Central memory CD8-positive, alpha-beta T cell (primary cell): ENCODE measurements around the gene AGMO.

Source experiments
- ATAC-seq: fragments of 150-1000 bp; cut with Tn5 transposase; replicated peaks from 2 replicates; pipeline ENCODE4 v1.10.0; 2022; ENCODE audit warnings: mild to moderate bottlenecking, moderate FRiP score, moderate number of reproducible peaks; ENCODE audit not compliant: poor library complexity, severe bottlenecking; ENCODE audit errors: extremely low read depth
- DNase-seq, 2 donors: peaks; one replicate each; pipeline ENCODE4 v3.0.0; 2021; ENCODE audit warnings: low spot score in 2 of 2
- H3K27ac Mint-ChIP-seq: one replicate; pipeline ENCODE4 v1.8.0; 2022; ENCODE audit warnings: low read depth, mild to moderate bottlenecking, moderate library complexity, mixed read lengths
- H3K27me3 Mint-ChIP-seq: one replicate; pipeline ENCODE4 v1.8.0; 2022; ENCODE audit warnings: mixed read lengths
- H3K36me3 Mint-ChIP-seq: one replicate; pipeline ENCODE4 v1.8.0; 2022; ENCODE audit warnings: mild to moderate bottlenecking, moderate library complexity, mixed read lengths; ENCODE audit not compliant: insufficient read depth
- H3K4me1 Mint-ChIP-seq: one replicate; pipeline ENCODE4 v1.8.0; 2022; ENCODE audit warnings: mixed read lengths
- H3K4me3 Mint-ChIP-seq: one replicate; pipeline ENCODE4 v1.8.0; 2022; ENCODE audit warnings: mild to moderate bottlenecking, moderate library complexity, mixed read lengths
- H3K9me3 Mint-ChIP-seq: one replicate; pipeline ENCODE4 v1.8.0; 2022; ENCODE audit warnings: mixed read lengths

AGMO gene

GRCh38 chr7:15419596-15419995, 142.2 kb downstream of the AGMO start:
- H3K27me3 Mint-ChIP-seq, result no peaks in the 10 kb centered on the region
- H3K4me1 Mint-ChIP-seq, result no peaks in the 10 kb centered on the region
- H3K36me3 Mint-ChIP-seq, result no peaks in the 10 kb centered on the region
- peaks cover 22% of the 10 kb centered on the region for H3K9me3 Mint-ChIP-seq
- DNase-seq (no peak), ATAC-seq (no peak)
- H3K4me3 Mint-ChIP-seq, result no peak overlapping the region
- H3K27ac Mint-ChIP-seq, result no peak overlapping the region

GRCh38 chr7:15418264-15418663, 143.6 kb downstream of the AGMO start:
- no peaks in the 10 kb centered on the region for H3K36me3 Mint-ChIP-seq
- H3K4me3 Mint-ChIP-seq, result no peak overlapping the region
- ATAC-seq (no peak), DNase-seq (no peak)
- H3K9me3 Mint-ChIP-seq, result peaks cover 22% of the 10 kb centered on the region
- no peak overlapping the region for H3K27ac Mint-ChIP-seq
- H3K4me1 Mint-ChIP-seq, result no peaks in the 10 kb centered on the region
- H3K27me3 Mint-ChIP-seq, result no peaks in the 10 kb centered on the region

GRCh38 chr7:15417341-15417988, 144.3 kb downstream of the AGMO start:
- H3K36me3 Mint-ChIP-seq, result no peaks in the 10 kb centered on the region
- DNase-seq (no peak), ATAC-seq (no peak)
- H3K4me1 Mint-ChIP-seq, result no peaks in the 10 kb centered on the region
- H3K27ac Mint-ChIP-seq, result no peak overlapping the region
- H3K4me3 Mint-ChIP-seq, result no peak overlapping the region
- peaks cover 19% of the 10 kb centered on the region for H3K9me3 Mint-ChIP-seq
- H3K27me3 Mint-ChIP-seq, result no peaks in the 10 kb centered on the region

GRCh38 chr7:15411019-15411418, 150.8 kb downstream of the AGMO start:
- ATAC-seq (no peak), DNase-seq (no peak)
- no peaks in the 10 kb centered on the region for H3K36me3 Mint-ChIP-seq
- H3K4me1 Mint-ChIP-seq, result no peaks in the 10 kb centered on the region
- peaks cover 15% of the 10 kb centered on the region for H3K9me3 Mint-ChIP-seq
- H3K27ac Mint-ChIP-seq, result no peak overlapping the region
- no peaks in the 10 kb centered on the region for H3K27me3 Mint-ChIP-seq
- no peak overlapping the region for H3K4me3 Mint-ChIP-seq

GRCh38 chr7:15407910-15408309, 153.9 kb downstream of the AGMO start:
- ATAC-seq (no peak), DNase-seq (no peak)
- Mint-ChIP-seq H3K27me3 (no peaks in the 10 kb centered on the region), H3K4me3 (no peak overlapping the region), H3K27ac (no peak overlapping the region), H3K4me1 (no peaks in the 10 kb centered on the region), H3K36me3 (no peaks in the 10 kb centered on the region), H3K9me3 (peaks cover 20% of the 10 kb centered on the region)

GRCh38 chr7:15403751-15404150, 158.1 kb downstream of the AGMO start:
- H3K4me3 Mint-ChIP-seq, result no peak overlapping the region
- H3K27me3 Mint-ChIP-seq, result no peaks in the 10 kb centered on the region
- H3K36me3 Mint-ChIP-seq, result no peaks in the 10 kb centered on the region
- no peaks in the 10 kb centered on the region for H3K4me1 Mint-ChIP-seq
- DNase-seq (no peak), ATAC-seq (no peak)
- no peak overlapping the region for H3K27ac Mint-ChIP-seq
- H3K9me3 Mint-ChIP-seq, result peaks cover 23% of the 10 kb centered on the region

- Mint-ChIP-seq H3K4me3 (no peak overlapping the region), H3K27me3 (no peaks in the 10 kb centered on the region), H3K27ac (no peak overlapping the region), H3K36me3 (no peaks in the 10 kb centered on the region), H3K4me1 (no peaks in the 10 kb centered on the region), H3K9me3 (peaks cover 19% of the 10 kb centered on the region)
- ATAC-seq, result no peak
- DNase-seq, result no peak
These were observed 158.5 kb downstream of the AGMO start for GRCh38 chr7:15403315-15403714.

- Mint-ChIP-seq H3K27me3 (no peaks in the 10 kb centered on the region), H3K36me3 (no peaks in the 10 kb centered on the region), H3K9me3 (peaks cover 15% of the 10 kb centered on the region), H3K4me1 (no peaks in the 10 kb centered on the region), H3K4me3 (no peak overlapping the region), H3K27ac (no peak overlapping the region)
- ATAC-seq, result no peak
- DNase-seq, result no peak
These were observed 159.2 kb downstream of the AGMO start for GRCh38 chr7:15402436-15403136.

- Mint-ChIP-seq H3K27ac (no peak overlapping the region), H3K27me3 (no peaks in the 10 kb centered on the region), H3K36me3 (no peaks in the 10 kb centered on the region), H3K4me1 (no peaks in the 10 kb centered on the region), H3K4me3 (no peak overlapping the region), H3K9me3 (peaks cover 18% of the 10 kb centered on the region)
- no peak for DNase-seq
- ATAC-seq, result no peak
These were observed 161.4 kb downstream of the AGMO start for GRCh38 chr7:15400440-15400839.

GRCh38 chr7:15399441-15399840, 162.4 kb downstream of the AGMO start:
- ATAC-seq, result no peak
- H3K27me3 Mint-ChIP-seq, result no peaks in the 10 kb centered on the region
- no peak overlapping the region for H3K27ac Mint-ChIP-seq
- H3K4me3 Mint-ChIP-seq, result no peak overlapping the region
- H3K4me1 Mint-ChIP-seq, result no peaks in the 10 kb centered on the region
- peaks cover 19% of the 10 kb centered on the region for H3K9me3 Mint-ChIP-seq
- H3K36me3 Mint-ChIP-seq, result no peaks in the 10 kb centered on the region
- DNase-seq, result no peak

GRCh38 chr7:15397922-15398760, 163.7 kb downstream of the AGMO start:
- no peak overlapping the region for H3K27ac Mint-ChIP-seq
- H3K4me3 Mint-ChIP-seq, result no peak overlapping the region
- H3K27me3 Mint-ChIP-seq, result no peaks in the 10 kb centered on the region

GRCh38 chr7:15397159-15397550, 164.7 kb downstream of the AGMO start:
- DNase-seq (no peak), ATAC-seq (no peak)
- Mint-ChIP-seq H3K4me3 (no peak overlapping the region), H3K9me3 (peaks cover 16% of the 10 kb centered on the region), H3K27me3 (no peaks in the 10 kb centered on the region), H3K27ac (no peak overlapping the region), H3K4me1 (no peaks in the 10 kb centered on the region), H3K36me3 (no peaks in the 10 kb centered on the region)

More at GRCh38 chr7:15397922-15398760, 163.7 kb downstream of the AGMO start:
- ATAC-seq, result no peak
- Mint-ChIP-seq H3K36me3 (no peaks in the 10 kb centered on the region), H3K4me1 (no peaks in the 10 kb centered on the region), H3K9me3 (peaks cover 19% of the 10 kb centered on the region)
- no peak for DNase-seq
